ENCODE measurements around the gene UBASH3A. TPM values are rescaled to one million over a fixed set of nuclear protein-coding genes. Genes with fewer than 3 reads are reported as not detected.

The UBASH3A gene
- polyA plus RNA-seq, 6 donors from 2014 or later = 0.16 to 0.32 TPM; not detected in 4

- ATAC-seq (ENCODE audit: low read depth in 2 of 2) = peak in 1 of 2 donors; percentile 40
Observed at GRCh38 chr21:42476388-42477331, 73.0 kb downstream of the UBASH3A start.

GRCh38 chr21:42478504-42478903, 74.8 kb downstream of the UBASH3A start:
- ATAC-seq (ENCODE audit: low read depth in 2 of 2) = no peak
- no peak for DNase-seq
- H3K27ac Mint-ChIP-seq = no peak overlapping the region
- H3K9me3 Mint-ChIP-seq = no peaks in the 10 kb centered on the region
- H3K27me3 Mint-ChIP-seq = peaks cover 0 to 24% (median 12%) of the 10 kb centered on the region in 3 donors
- peaks cover 0 to 10% (median 0%) of the 10 kb centered on the region in 3 donors for H3K4me1 Mint-ChIP-seq
- H3K4me3 Mint-ChIP-seq = no peak overlapping the region
- no peaks in the 10 kb centered on the region for H3K36me3 Mint-ChIP-seq

More at GRCh38 chr21:42476388-42477331, 73.0 kb downstream of the UBASH3A start:
- H3K27ac Mint-ChIP-seq = peak overlapping the region in 3 of 6 donors; percentile 70 to 91 (median 88)
- DNase-seq = no peak
- peaks cover 0 to 25% (median 20%) of the 10 kb centered on the region in 3 donors for H3K27me3 Mint-ChIP-seq
- no peak overlapping the region for H3K4me3 Mint-ChIP-seq
- no peaks in the 10 kb centered on the region for H3K9me3 Mint-ChIP-seq
- no peaks in the 10 kb centered on the region for H3K36me3 Mint-ChIP-seq
- H3K4me1 Mint-ChIP-seq = peaks cover 0 to 10% (median 0%) of the 10 kb centered on the region in 3 donors

GRCh38 chr21:42479582-42479981, 75.9 kb downstream of the UBASH3A start:
- Mint-ChIP-seq H3K27ac (peak overlapping the region in 2 of 6 donors; percentile 25 to 44), H3K27me3 (peaks cover 0 to 14% (median 3%) of the 10 kb centered on the region in 3 donors), H3K36me3 (no peaks in the 10 kb centered on the region), H3K9me3 (no peaks in the 10 kb centered on the region), H3K4me3 (no peak overlapping the region), H3K4me1 (peaks cover 0 to 4% (median 0%) of the 10 kb centered on the region in 3 donors)
- no peak for DNase-seq
- ATAC-seq (ENCODE audit: low read depth in 2 of 2) = no peak

GRCh38 chr21:42480736-42481135, 77.0 kb downstream of the UBASH3A start:
- peaks cover 0 to 3% (median 0%) of the 10 kb centered on the region in 3 donors for H3K4me1 Mint-ChIP-seq
- peaks cover 0 to 10% (median 0%) of the 10 kb centered on the region in 3 donors for H3K27me3 Mint-ChIP-seq
- H3K9me3 Mint-ChIP-seq = no peaks in the 10 kb centered on the region
- H3K27ac Mint-ChIP-seq = no peak overlapping the region
- H3K36me3 Mint-ChIP-seq = no peaks in the 10 kb centered on the region
- no peak overlapping the region for H3K4me3 Mint-ChIP-seq
- no peak for DNase-seq
- ATAC-seq (ENCODE audit: low read depth in 2 of 2) = no peak

- no peak overlapping the region for H3K27ac Mint-ChIP-seq
- peaks cover 0 to 3% (median 0%) of the 10 kb centered on the region in 3 donors for H3K4me1 Mint-ChIP-seq
- H3K36me3 Mint-ChIP-seq = no peaks in the 10 kb centered on the region
- DNase-seq (no peak), ATAC-seq (ENCODE audit: low read depth in 2 of 2) (no peak)
- peaks cover 0 to 12% (median 0%) of the 10 kb centered on the region in 3 donors for H3K27me3 Mint-ChIP-seq
- H3K4me3 Mint-ChIP-seq = no peak overlapping the region
- no peaks in the 10 kb centered on the region for H3K9me3 Mint-ChIP-seq
Observed at GRCh38 chr21:42481169-42481568, 77.5 kb downstream of the UBASH3A start.

GRCh38 chr21:42484966-42485365, 81.3 kb downstream of the UBASH3A start:
- Mint-ChIP-seq H3K27me3 (peaks cover 0 to 31% (median 28%) of the 10 kb centered on the region in 3 donors), H3K36me3 (no peaks in the 10 kb centered on the region), H3K4me3 (no peak overlapping the region), H3K27ac (no peak overlapping the region), H3K9me3 (no peaks in the 10 kb centered on the region), H3K4me1 (no peaks in the 10 kb centered on the region)
- DNase-seq (no peak), ATAC-seq (ENCODE audit: low read depth in 2 of 2) (no peak)

GRCh38 chr21:42486072-42486471, 82.4 kb downstream of the UBASH3A start:
- H3K4me3 Mint-ChIP-seq = no peak overlapping the region
- H3K27ac Mint-ChIP-seq = no peak overlapping the region

GRCh38 chr21:42486531-42486930, 82.8 kb downstream of the UBASH3A start:
- Mint-ChIP-seq H3K9me3 (no peaks in the 10 kb centered on the region), H3K36me3 (no peaks in the 10 kb centered on the region), H3K4me3 (no peak overlapping the region), H3K4me1 (no peaks in the 10 kb centered on the region), H3K27ac (no peak overlapping the region), H3K27me3 (peaks cover 0 to 31% (median 30%) of the 10 kb centered on the region in 3 donors)
- ATAC-seq (ENCODE audit: low read depth in 2 of 2) (no peak), DNase-seq (no peak)

More at GRCh38 chr21:42486072-42486471, 82.4 kb downstream of the UBASH3A start:
- ATAC-seq (ENCODE audit: low read depth in 2 of 2) (no peak), DNase-seq (no peak)
- H3K9me3 Mint-ChIP-seq = no peaks in the 10 kb centered on the region
- H3K36me3 Mint-ChIP-seq = no peaks in the 10 kb centered on the region
- H3K4me1 Mint-ChIP-seq = no peaks in the 10 kb centered on the region
- H3K27me3 Mint-ChIP-seq = peaks cover 0 to 31% (median 30%) of the 10 kb centered on the region in 3 donors

- Mint-ChIP-seq H3K4me1 (no peaks in the 10 kb centered on the region), H3K36me3 (no peaks in the 10 kb centered on the region), H3K27ac (no peak overlapping the region), H3K9me3 (no peaks in the 10 kb centered on the region), H3K4me3 (no peak overlapping the region), H3K27me3 (peaks cover 0 to 37% (median 30%) of the 10 kb centered on the region in 3 donors)
- ATAC-seq (ENCODE audit: low read depth in 2 of 2) (no peak), DNase-seq (no peak)
Observed at GRCh38 chr21:42489006-42489563, 85.4 kb downstream of the UBASH3A start.

GRCh38 chr21:42489991-42490390, 86.3 kb downstream of the UBASH3A start:
- DNase-seq (no peak), ATAC-seq (ENCODE audit: low read depth in 2 of 2) (no peak)
- Mint-ChIP-seq H3K27ac (no peak overlapping the region), H3K36me3 (no peaks in the 10 kb centered on the region), H3K4me3 (peak overlapping the region in 1 of 8 donors; percentile 5), H3K27me3 (peaks cover 0 to 37% (median 30%) of the 10 kb centered on the region in 3 donors), H3K4me1 (no peaks in the 10 kb centered on the region), H3K9me3 (no peaks in the 10 kb centered on the region)

GRCh38 chr21:42490720-42491119, 87.0 kb downstream of the UBASH3A start:
- H3K36me3 Mint-ChIP-seq = no peaks in the 10 kb centered on the region
- ATAC-seq (ENCODE audit: low read depth in 2 of 2) (no peak), DNase-seq (no peak)
- H3K27ac Mint-ChIP-seq = no peak overlapping the region
- H3K4me3 Mint-ChIP-seq = peak overlapping the region in 1 of 8 donors; percentile 27
- peaks cover 0 to 3% (median under 1%) of the 10 kb centered on the region in 3 donors for H3K4me1 Mint-ChIP-seq
- H3K27me3 Mint-ChIP-seq = peaks cover 0 to 34% (median 30%) of the 10 kb centered on the region in 3 donors
- no peaks in the 10 kb centered on the region for H3K9me3 Mint-ChIP-seq

GRCh38 chr21:42491328-42491727, 87.6 kb downstream of the UBASH3A start:
- peaks cover 0 to 29% (median 28%) of the 10 kb centered on the region in 3 donors for H3K27me3 Mint-ChIP-seq
- no peak for DNase-seq
- H3K36me3 Mint-ChIP-seq = no peaks in the 10 kb centered on the region
- H3K27ac Mint-ChIP-seq = no peak overlapping the region
- H3K4me3 Mint-ChIP-seq = peak overlapping the region in 1 of 8 donors; percentile 27
- peaks cover 4 to 7% (median 6%) of the 10 kb centered on the region in 3 donors for H3K4me1 Mint-ChIP-seq
- H3K9me3 Mint-ChIP-seq = no peaks in the 10 kb centered on the region
- ATAC-seq (ENCODE audit: low read depth in 2 of 2) = no peak

- Mint-ChIP-seq H3K4me3 (no peak overlapping the region), H3K9me3 (no peaks in the 10 kb centered on the region), H3K27ac (no peak overlapping the region), H3K4me1 (peaks cover 10 to 14% (median 13%) of the 10 kb centered on the region in 3 donors), H3K36me3 (no peaks in the 10 kb centered on the region), H3K27me3 (peaks cover 0 to 20% (median 19%) of the 10 kb centered on the region in 3 donors)
- DNase-seq (no peak), ATAC-seq (ENCODE audit: low read depth in 2 of 2) (no peak)
Observed at GRCh38 chr21:42492201-42492600, 88.5 kb downstream of the UBASH3A start.

Data from naive B cell (primary cell).